ENCODE data around the gene PDE4D. TPM values are rescaled to one million over a fixed set of nuclear protein-coding genes. Genes with fewer than 3 reads are reported as not detected.

The PDE4D gene
- total and polyA plus RNA-seq, 2 of the 4 experiments (the other 2 are of a cell fraction) = 1.4 to 7.9 TPM

- CTCF ChIA-PET = no interaction called here
- H3K23ac ChIP-seq (ENCODE audit: low read depth, low read length) = no peak overlapping the region
- no peak overlapping the region for H3K4me2 ChIP-seq (ENCODE audit: low read depth, low read length)
- no peaks in the 10 kb centered on the region for H3K36me3 ChIP-seq (ENCODE audit: control insufficient read depth, insufficient read depth, low read length)
- no peak overlapping the region for H3K4me3 ChIP-seq (ENCODE audit: insufficient read depth, low read depth, low read length)
- ATAC-seq (ENCODE audit: low read depth) (no peak), DNase-seq (no peak)
- no peak overlapping the region for H3K9ac ChIP-seq (ENCODE audit: low read depth, low read length)
- no TSS peak for BruUV-seq (replicated peaks)
- H4K20me1 ChIP-seq (ENCODE audit: insufficient read depth, low read length) = no peaks in the 10 kb centered on the region
- H2BK15ac ChIP-seq (ENCODE audit: low read depth, low read length) = no peak overlapping the region
- no peak overlapping the region for H2BK20ac ChIP-seq (ENCODE audit: low read depth, low read length)
- no peak overlapping the region for H3K56ac ChIP-seq (ENCODE audit: extremely low read depth, insufficient read depth, low read length)
- H2BK120ac ChIP-seq (ENCODE audit: low read depth, low read length) = no peak overlapping the region
- H2AK5ac ChIP-seq (ENCODE audit: low read depth, low read length) = no peak overlapping the region
- no CpG with 5 or more reads among the region's 1 CpG for WGBS, 2 experiments (ENCODE audit: extremely low coverage in 2 of 2, insufficient read length in 1 of 2)
- H3K27ac ChIP-seq (ENCODE audit: insufficient read depth, low read length) = no peak overlapping the region
- no peak overlapping the region for H4K5ac ChIP-seq (ENCODE audit: low read depth, low read length)
- H3K4me1 ChIP-seq (ENCODE audit: control insufficient read depth, insufficient read depth, low read length) = no peaks in the 10 kb centered on the region
- no peaks in the 10 kb centered on the region; the same call in 1 of the 2 replicates for H3K27me3 ChIP-seq (ENCODE audit: control insufficient read depth, insufficient read depth, low read length)
- no peak overlapping the region for H3K14ac ChIP-seq (replicated peaks; ENCODE audit: low read depth, low read length)
- dilution Hi-C loops (cut with HindIII; ENCODE audit: low sequenced_read_pairs, unreplicated experiment) (no loop called here), in situ Hi-C loops (cut with MboI; ENCODE audit: low sequenced_read_pairs) (no loop called here), intact Hi-C loops (cut with micrococcal nuclease) (no loop called here)
- H4K8ac ChIP-seq (ENCODE audit: low read depth in 2 of 2, low read length in 2 of 2) = no peak overlapping the region
- no peak overlapping the region for H3K4ac ChIP-seq (ENCODE audit: low read depth, low read length)
- H2AFZ ChIP-seq (replicated peaks; ENCODE audit: low read length, poor library complexity) = no peak overlapping the region
- H2BK5ac ChIP-seq (ENCODE audit: low read depth, low read length, poor library complexity, severe bottlenecking) = no peak overlapping the region
- no peaks in the 10 kb centered on the region for H3K79me1 ChIP-seq (ENCODE audit: low read depth in 1 of 2, low read length in 2 of 2)
- H3K9me1 ChIP-seq (ENCODE audit: insufficient read depth, low read length) = no peaks in the 10 kb centered on the region
- POLR2A ChIA-PET (ENCODE audit: unreplicated experiment) = no interaction called here
- H3K9me3 ChIP-seq (ENCODE audit: control insufficient read depth, insufficient read depth, low read length) = no peaks in the 10 kb centered on the region
- H2AK9ac ChIP-seq (replicated peaks; ENCODE audit: low read depth, low read length, poor library complexity) = no peak overlapping the region
- TF ChIP-seq USF2 (IDR thresholded peaks at IDR 0.05; ENCODE audit: low read depth, low read length) (no peak), MAFK (IDR thresholded peaks at IDR 0.05; ENCODE audit: low read depth, low read length) (peak; percentile 54; the same call in 1 of the 2 replicates)
- H4K91ac ChIP-seq (ENCODE audit: insufficient read depth, low read depth, low read length) = no peak overlapping the region
- no peak overlapping the region for H3K18ac ChIP-seq (ENCODE audit: low read depth, low read length)
Observed at GRCh38 chr5:59241552-59241951, 652.0 kb downstream of the PDE4D start.

Measured in IMR-90 (cell line).